SK-N-SH (cell line): ENCODE results near the gene MX2. TPM values are rescaled to one million over a fixed set of nuclear protein-coding genes. Genes with fewer than 3 reads are reported as not detected.

ENCODE experiments used
- CTCF ChIA-PET: fragments of 300-600, 350-600 bp; formaldehyde crosslinking; extraction: SDS; loops from one replicate; lab custom pipeline; 2021; lab: Yijun Ruan, JAX
- POLR2A ChIA-PET: fragments of 350-600 bp; sonication (Branson Sonifier 250); formaldehyde crosslinking; extraction: SDS; loops from one replicate; lab custom pipeline; 2020; ENCODE audit warnings: antibody characterized with exemption, inconsistent platforms; lab: Yijun Ruan, JAX
- DNase-seq: peaks from one replicate; pipeline ENCODE4 v3.0.0; 2012
- H2AFZ ChIP-seq: fragments of 200-600 bp; sonication (generic); 2 replicates; pipeline ENCODE4 v1.8.1; 2016; ENCODE audit warnings: antibody characterized with exemption, mild to moderate bottlenecking, low read depth
- H3F3A ChIP-seq: fragments of 200-600 bp; sonication (generic); replicated peaks from 2 replicates; pipeline ENCODE3; 2016; ENCODE audit warnings: antibody characterized with exemption, mild to moderate bottlenecking; ENCODE audit not compliant: insufficient read depth
- H3K27ac ChIP-seq, 2 experiments: fragments of 200-500 bp in 1 of 2; fragments of 200-600 bp in 1 of 2; sonication (Bioruptor generic) in 1 of 2; sonication (generic), shearing (Covaris generic) in 1 of 2; 2 replicates each; pipeline versions ENCODE4 v1.5.1 to v1.6.1; 2014 to 2016; ENCODE audit warnings: low read depth in 2 of 2, inconsistent platforms in 1 of 2, low read length in 1 of 2, mild to moderate bottlenecking in 1 of 2, mixed read lengths in 1 of 2
- H3K27me3 ChIP-seq: fragments of 200-600 bp; sonication (generic), shearing (Covaris generic); 2 replicates; pipeline ENCODE4 v1.6.1; 2016; ENCODE audit warnings: mixed run types; ENCODE audit not compliant: insufficient read depth
- H3K36me3 ChIP-seq, 2 experiments: fragments of 200-500 bp in 1 of 2; fragments of 200-600 bp in 1 of 2; sonication (Bioruptor generic) in 1 of 2; sonication (generic) in 1 of 2; replicated peaks in 1 of 2; 2 replicates each; pipeline versions ENCODE3 to v1.5.1; 2014 to 2016; ENCODE audit warnings: low read length in 1 of 2, mild to moderate bottlenecking in 1 of 2; ENCODE audit not compliant: insufficient read depth in 2 of 2, control insufficient read depth in 1 of 2
- H3K4me1 ChIP-seq, 2 experiments: fragments of 200-500 bp in 1 of 2; fragments of 200-600 bp in 1 of 2; sonication (Bioruptor generic) in 1 of 2; sonication (generic), shearing (Covaris generic) in 1 of 2; 2 replicates each; pipeline versions ENCODE4 v1.5.1 to v1.6.1; 2014 to 2016; ENCODE audit warnings: low read depth in 1 of 2, low read length in 1 of 2, mixed run types in 1 of 2; ENCODE audit not compliant: insufficient read depth in 2 of 2, control insufficient read depth in 1 of 2
- H3K4me2 ChIP-seq: fragments of 200-600 bp; sonication (generic), shearing (Covaris generic); 2 replicates; pipeline ENCODE4 v1.6.1; 2017; ENCODE audit warnings: mixed run types
- H3K4me3 ChIP-seq, 2 experiments: fragments of 200-500 bp in 1 of 2; fragments of 200-600 bp in 1 of 2; sonication (Bioruptor generic) in 1 of 2; sonication (generic), shearing (Covaris generic) in 1 of 2; 2 replicates each; pipeline versions ENCODE4 v1.5.1 to v1.8.1; 2014 to 2016; ENCODE audit warnings: low read depth in 2 of 2, inconsistent platforms in 1 of 2, low read length in 1 of 2, mild to moderate bottlenecking in 1 of 2, mixed read lengths in 1 of 2, moderate library complexity in 1 of 2
- H3K79me2 ChIP-seq: fragments of 200-600 bp; sonication (generic); 2 replicates; pipeline ENCODE4 v1.8.1; 2017; ENCODE audit warnings: mild to moderate bottlenecking; ENCODE audit not compliant: insufficient read depth
- H3K9ac ChIP-seq: fragments of 200-600 bp; sonication (generic); 2 replicates; pipeline ENCODE4 v1.6.1; 2017; ENCODE audit warnings: mixed run types
- H3K9me2 ChIP-seq: fragments of 200-600 bp; sonication (generic); 2 replicates; pipeline ENCODE4 v1.6.1; 2017; ENCODE audit warnings: mixed run types
- H3K9me3 ChIP-seq: fragments of 200-600 bp; sonication (generic); 2 replicates; pipeline ENCODE4 v1.6.1; 2017; ENCODE audit warnings: mixed run types, mild to moderate bottlenecking, moderate library complexity
- H4K20me1 ChIP-seq: fragments of 200-600 bp; sonication (generic); 2 replicates; pipeline ENCODE4 v1.6.1; 2017; ENCODE audit warnings: mild to moderate bottlenecking, mixed run types; ENCODE audit not compliant: insufficient read depth
- CHD2 ChIP-seq: fragments of 150-350 bp; IDR thresholded peaks from 2 replicates; pipeline ENCODE4 v1.6.1; 2018; ENCODE audit warnings: low read length; ENCODE audit not compliant: partially characterized antibody
- EP300 ChIP-seq, 2 experiments: IDR thresholded peaks; 2 replicates each; pipeline versions ENCODE4 v1.4.0 to v1.6.1; 2012; ENCODE audit warnings: borderline replicate concordance in 1 of 2, low read depth in 1 of 2, low read length in 1 of 2
- EZH2phosphoT487 ChIP-seq: fragments of 200-600 bp; sonication (generic); IDR thresholded peaks from 2 replicates; pipeline ENCODE4 v1.6.1; 2017; ENCODE audit warnings: low read depth, mixed run types, mild to moderate bottlenecking, antibody characterized with exemption, moderate library complexity, borderline replicate concordance
- FOSL2 ChIP-seq: IDR thresholded peaks from 2 replicates; pipeline ENCODE4 v1.4.0; 2012; ENCODE audit warnings: low read depth, mild to moderate bottlenecking, moderate library complexity, borderline replicate concordance
- FOXJ3 ChIP-seq: sonication (generic); formaldehyde crosslinking; IDR thresholded peaks from 2 replicates; pipeline ENCODE4 v1.5.1; 2020; ENCODE audit warnings: mild to moderate bottlenecking, missing genetic modification reagents
- GABPA ChIP-seq: IDR thresholded peaks from 2 replicates; pipeline ENCODE4 v1.4.0; 2012; ENCODE audit warnings: low read depth, mild to moderate bottlenecking
- GATA2 ChIP-seq: sonication (generic); formaldehyde crosslinking; IDR thresholded peaks from 2 replicates; pipeline ENCODE4 v1.5.0; 2020; ENCODE audit warnings: mild to moderate bottlenecking, missing genetic modification reagents
- JUND ChIP-seq: IDR thresholded peaks from 2 replicates; pipeline ENCODE4 v1.4.0; 2012
- MEF2A ChIP-seq: IDR thresholded peaks from 2 replicates; pipeline ENCODE4 v1.4.0; 2012; ENCODE audit warnings: low read depth, borderline replicate concordance
- MXI1 ChIP-seq: IDR thresholded peaks from 2 replicates; pipeline ENCODE4 v1.6.1; 2012; ENCODE audit warnings: mild to moderate bottlenecking, low read depth, low read length, improper control_type of control experiment
- NFIC ChIP-seq: IDR thresholded peaks from 2 replicates; pipeline ENCODE4 v1.4.0; 2012; ENCODE audit warnings: borderline replicate concordance
- NRF1 ChIP-seq: IDR thresholded peaks from 2 replicates; pipeline ENCODE4 v1.6.1; 2012; ENCODE audit warnings: low read depth, mild to moderate bottlenecking, low read length
- POLR2AphosphoS5 ChIP-seq: IDR thresholded peaks from 2 replicates; pipeline ENCODE4 v1.6.1; 2012; ENCODE audit warnings: low read depth, low read length
- RAD21 ChIP-seq: IDR thresholded peaks from 2 replicates; pipeline ENCODE4 v1.6.1; 2012; ENCODE audit warnings: mild to moderate bottlenecking, low read length
- RCOR1 ChIP-seq: fragments of 150-350 bp; IDR thresholded peaks from 2 replicates; pipeline ENCODE4 v1.6.1; 2017; ENCODE audit warnings: antibody characterized with exemption, low read length
- RXRA ChIP-seq: IDR thresholded peaks from 2 replicates; pipeline ENCODE4 v1.4.0; 2012; ENCODE audit warnings: low read depth, mild to moderate bottlenecking, borderline replicate concordance
- WGBS: methylation state at CpG from one replicate; pipeline ENCODE4 v1.1.6; 2017; ENCODE audit warnings: low lambda C conversion rate; 5-methylcytosine and 5-hydroxymethylcytosine counted together
- polyA plus RNA-seq, 3 experiments: library from polyadenylated mRNA; depleted of rRNA; stranded (reverse); fragments of >200 nt; gene quantifications; 2 replicates each; pipeline ENCODE4 v1.2.3, GENCODE V29; 2012
- TF ChIP-seq, protein P1 (sequence below): IDR thresholded peaks from 2 replicates; pipeline ENCODE4; 2012
- TF ChIP-seq, protein P2 (sequence below): IDR thresholded peaks from 2 replicates; pipeline ENCODE4 v1.6.1; 2012; ENCODE audit warnings: mild to moderate bottlenecking, low read depth, low read length, moderate library complexity
- TF ChIP-seq, protein P3 (sequence below): IDR thresholded peaks from 2 replicates; pipeline ENCODE4 v1.4.0; 2012; ENCODE audit warnings: low read depth
- TF ChIP-seq, protein P4 (sequence below): fragments of 150-350 bp; IDR thresholded peaks from 2 replicates; pipeline ENCODE4 v1.6.1; 2016; ENCODE audit warnings: mild to moderate bottlenecking, low read depth, low read length
- TF ChIP-seq, protein P5 (sequence below): fragments of 150-350 bp; IDR thresholded peaks from 2 replicates; pipeline ENCODE4 v1.6.1; 2017; ENCODE audit warnings: antibody characterized with exemption, low read length, low read depth, borderline replicate concordance

The MX2 gene
- polyA plus RNA-seq, 1 of the 3 experiments (the other 2 are of a cell fraction) = 0.08 TPM

DNA sequence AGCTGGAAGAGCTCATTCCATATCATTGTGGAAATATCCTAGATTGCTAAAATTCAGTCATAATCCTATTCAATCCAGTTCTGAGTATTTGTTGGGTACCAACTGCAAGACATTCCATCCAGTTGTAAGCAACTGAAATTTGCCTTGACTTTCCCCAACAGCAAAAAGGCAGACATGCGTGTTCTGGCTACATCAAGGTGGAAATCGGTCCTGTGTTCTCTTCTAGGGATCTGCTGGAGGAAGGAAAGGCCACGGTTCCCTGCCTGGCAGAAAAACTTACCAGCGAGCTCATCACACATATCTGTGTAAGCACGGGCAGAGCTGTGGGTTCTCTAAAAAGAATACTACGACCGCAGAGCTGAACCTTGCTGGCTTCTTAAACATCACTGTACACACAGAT, 81.7 kb downstream of the MX2 start:
- no peaks in the 10 kb centered on the region for H3K27me3 ChIP-seq
- POLR2A ChIA-PET = no interaction called here
- no peak for TF ChIP-seq NRF1
- no peak for TF ChIP-seq FOXJ3 (CRISPR knock-in tag)
- no peak for TF ChIP-seq GABPA
- TF ChIP-seq POLR2AphosphoS5 = no peak
- no peak for TF ChIP-seq FOSL2
- no peak for TF ChIP-seq RCOR1
- TF ChIP-seq, protein P1, sequence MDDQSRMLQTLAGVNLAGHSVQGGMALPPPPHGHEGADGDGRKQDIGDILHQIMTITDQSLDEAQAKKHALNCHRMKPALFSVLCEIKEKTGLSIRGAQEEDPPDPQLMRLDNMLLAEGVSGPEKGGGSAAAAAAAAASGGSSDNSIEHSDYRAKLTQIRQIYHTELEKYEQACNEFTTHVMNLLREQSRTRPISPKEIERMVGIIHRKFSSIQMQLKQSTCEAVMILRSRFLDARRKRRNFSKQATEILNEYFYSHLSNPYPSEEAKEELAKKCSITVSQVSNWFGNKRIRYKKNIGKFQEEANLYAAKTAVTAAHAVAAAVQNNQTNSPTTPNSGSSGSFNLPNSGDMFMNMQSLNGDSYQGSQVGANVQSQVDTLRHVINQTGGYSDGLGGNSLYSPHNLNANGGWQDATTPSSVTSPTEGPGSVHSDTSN = no peak
- TF ChIP-seq, protein P2, sequence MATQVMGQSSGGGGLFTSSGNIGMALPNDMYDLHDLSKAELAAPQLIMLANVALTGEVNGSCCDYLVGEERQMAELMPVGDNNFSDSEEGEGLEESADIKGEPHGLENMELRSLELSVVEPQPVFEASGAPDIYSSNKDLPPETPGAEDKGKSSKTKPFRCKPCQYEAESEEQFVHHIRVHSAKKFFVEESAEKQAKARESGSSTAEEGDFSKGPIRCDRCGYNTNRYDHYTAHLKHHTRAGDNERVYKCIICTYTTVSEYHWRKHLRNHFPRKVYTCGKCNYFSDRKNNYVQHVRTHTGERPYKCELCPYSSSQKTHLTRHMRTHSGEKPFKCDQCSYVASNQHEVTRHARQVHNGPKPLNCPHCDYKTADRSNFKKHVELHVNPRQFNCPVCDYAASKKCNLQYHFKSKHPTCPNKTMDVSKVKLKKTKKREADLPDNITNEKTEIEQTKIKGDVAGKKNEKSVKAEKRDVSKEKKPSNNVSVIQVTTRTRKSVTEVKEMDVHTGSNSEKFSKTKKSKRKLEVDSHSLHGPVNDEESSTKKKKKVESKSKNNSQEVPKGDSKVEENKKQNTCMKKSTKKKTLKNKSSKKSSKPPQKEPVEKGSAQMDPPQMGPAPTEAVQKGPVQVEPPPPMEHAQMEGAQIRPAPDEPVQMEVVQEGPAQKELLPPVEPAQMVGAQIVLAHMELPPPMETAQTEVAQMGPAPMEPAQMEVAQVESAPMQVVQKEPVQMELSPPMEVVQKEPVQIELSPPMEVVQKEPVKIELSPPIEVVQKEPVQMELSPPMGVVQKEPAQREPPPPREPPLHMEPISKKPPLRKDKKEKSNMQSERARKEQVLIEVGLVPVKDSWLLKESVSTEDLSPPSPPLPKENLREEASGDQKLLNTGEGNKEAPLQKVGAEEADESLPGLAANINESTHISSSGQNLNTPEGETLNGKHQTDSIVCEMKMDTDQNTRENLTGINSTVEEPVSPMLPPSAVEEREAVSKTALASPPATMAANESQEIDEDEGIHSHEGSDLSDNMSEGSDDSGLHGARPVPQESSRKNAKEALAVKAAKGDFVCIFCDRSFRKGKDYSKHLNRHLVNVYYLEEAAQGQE = no peak
- TF ChIP-seq MEF2A = no peak
- no peak for TF ChIP-seq NFIC
- no peak for TF ChIP-seq EZH2phosphoT487
- TF ChIP-seq JUND = no peak
- TF ChIP-seq CHD2 = no peak
- no peaks in the 10 kb centered on the region for H3K36me3 ChIP-seq
- H3K4me2 ChIP-seq = no peak overlapping the region
- CTCF ChIA-PET = interaction anchor here (0.9 kb wide), 1 partner anchor 17 kb away, joined by 3 read pairs; no protein-coding TSS in a partner anchor
- 66% methylated on average over 7 of the region's 7 CpGs for WGBS
- no peak overlapping the region for H3K27ac ChIP-seq
- H4K20me1 ChIP-seq = no peaks in the 10 kb centered on the region
- no peak overlapping the region for H2AFZ ChIP-seq
- H3K9ac ChIP-seq = no peak overlapping the region
- H3K4me1 ChIP-seq = no peaks in the 10 kb centered on the region; a peak in 1 of 4 replicates
- no peak overlapping the region for H3K4me3 ChIP-seq
- H3K9me3 ChIP-seq = no peaks in the 10 kb centered on the region
- DNase-seq = no peak
- H3K9me2 ChIP-seq = no peaks in the 10 kb centered on the region
- H3K79me2 ChIP-seq = no peaks in the 10 kb centered on the region
- H3F3A ChIP-seq = peaks cover 4% of the 10 kb centered on the region

DNA sequence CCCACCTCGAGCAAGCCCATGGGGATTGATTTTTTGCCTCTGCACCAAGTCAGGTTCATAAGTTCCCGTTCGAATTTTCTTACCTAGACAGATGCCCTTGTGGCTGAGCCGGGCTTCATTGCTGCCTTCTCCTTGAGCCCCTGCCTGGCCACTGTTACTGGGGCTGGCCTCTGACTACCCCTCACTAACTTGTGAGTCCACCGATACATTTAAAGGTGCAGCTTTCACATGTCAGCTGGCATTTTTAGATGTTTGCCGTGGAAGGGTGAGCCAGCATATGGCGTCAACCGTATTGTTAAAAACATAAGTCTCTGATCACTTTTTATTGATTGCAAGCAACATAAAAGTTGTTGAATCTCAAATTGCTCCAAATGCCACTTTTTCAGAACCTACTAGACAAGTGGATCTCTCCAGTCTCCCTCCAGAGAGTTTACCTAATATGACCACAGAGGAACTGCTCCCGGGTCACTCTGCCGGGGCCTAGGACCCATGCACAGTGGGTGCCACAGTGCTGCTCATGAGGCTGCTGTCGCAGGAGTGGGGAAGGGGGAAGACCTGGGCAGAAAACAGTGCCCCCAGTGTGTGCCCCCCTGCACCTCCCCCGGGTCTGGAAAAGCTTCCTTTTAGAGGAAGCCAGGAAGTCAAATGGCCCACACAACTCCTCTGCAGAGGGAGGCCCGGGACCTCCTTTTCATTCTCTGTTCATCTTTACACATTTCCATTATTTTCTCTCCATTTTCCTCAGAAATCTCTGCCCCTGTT, 83.1 kb downstream of the MX2 start:
- Histone ChIP-seq H3K4me2 (no peak overlapping the region), H3K4me1 (no peaks in the 10 kb centered on the region), H3K4me3 (no peak overlapping the region), H2AFZ (no peak overlapping the region), H3K27me3 (no peaks in the 10 kb centered on the region), H3K9ac (no peak overlapping the region), H3F3A (no peaks in the 10 kb centered on the region), H3K27ac (no peak overlapping the region), H4K20me1 (no peaks in the 10 kb centered on the region), H3K79me2 (no peaks in the 10 kb centered on the region), H3K9me2 (no peaks in the 10 kb centered on the region), H3K36me3 (no peaks in the 10 kb centered on the region), H3K9me3 (no peaks in the 10 kb centered on the region)
- no peak for DNase-seq
- ChIA-PET CTCF (interaction anchor here (0.6 kb wide), 1 partner anchor 623 kb away, joined by 3 read pairs; no protein-coding TSS in a partner anchor), POLR2A (no interaction called here)
- 75% methylated on average over 13 of the region's 13 CpGs for WGBS
- TF ChIP-seq, protein P3, sequence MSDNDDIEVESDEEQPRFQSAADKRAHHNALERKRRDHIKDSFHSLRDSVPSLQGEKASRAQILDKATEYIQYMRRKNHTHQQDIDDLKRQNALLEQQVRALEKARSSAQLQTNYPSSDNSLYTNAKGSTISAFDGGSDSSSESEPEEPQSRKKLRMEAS = no peak
- TF ChIP-seq GATA2 (no peak), RXRA (no peak), GABPA (no peak), MEF2A (no peak), MXI1 (no peak), RCOR1 (no peak), RAD21 (no peak), FOXJ3 (CRISPR knock-in tag) (no peak), EP300 (IDR thresholded peaks at IDR 0.05; ENCODE audit: borderline replicate concordance in 1 of 2, low read depth in 1 of 2, low read length in 1 of 2) (no peak), NRF1 (no peak), FOSL2 (no peak)
- TF ChIP-seq, protein P4, sequence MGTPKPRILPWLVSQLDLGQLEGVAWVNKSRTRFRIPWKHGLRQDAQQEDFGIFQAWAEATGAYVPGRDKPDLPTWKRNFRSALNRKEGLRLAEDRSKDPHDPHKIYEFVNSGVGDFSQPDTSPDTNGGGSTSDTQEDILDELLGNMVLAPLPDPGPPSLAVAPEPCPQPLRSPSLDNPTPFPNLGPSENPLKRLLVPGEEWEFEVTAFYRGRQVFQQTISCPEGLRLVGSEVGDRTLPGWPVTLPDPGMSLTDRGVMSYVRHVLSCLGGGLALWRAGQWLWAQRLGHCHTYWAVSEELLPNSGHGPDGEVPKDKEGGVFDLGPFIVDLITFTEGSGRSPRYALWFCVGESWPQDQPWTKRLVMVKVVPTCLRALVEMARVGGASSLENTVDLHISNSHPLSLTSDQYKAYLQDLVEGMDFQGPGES = no peak
- TF ChIP-seq, protein P5, sequence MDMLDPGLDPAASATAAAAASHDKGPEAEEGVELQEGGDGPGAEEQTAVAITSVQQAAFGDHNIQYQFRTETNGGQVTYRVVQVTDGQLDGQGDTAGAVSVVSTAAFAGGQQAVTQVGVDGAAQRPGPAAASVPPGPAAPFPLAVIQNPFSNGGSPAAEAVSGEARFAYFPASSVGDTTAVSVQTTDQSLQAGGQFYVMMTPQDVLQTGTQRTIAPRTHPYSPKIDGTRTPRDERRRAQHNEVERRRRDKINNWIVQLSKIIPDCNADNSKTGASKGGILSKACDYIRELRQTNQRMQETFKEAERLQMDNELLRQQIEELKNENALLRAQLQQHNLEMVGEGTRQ = no peak
